HEK293T (cell line): ENCODE results near the gene SKIC2.

Experiments
- CTCF ChIA-PET: fragments of 350-600 bp; formaldehyde crosslinking; extraction: SDS; loops from one replicate; lab custom pipeline; 2021; ENCODE audit warnings: antibody characterized with exemption, inconsistent platforms; lab: Yijun Ruan, JAX
- POLR2A ChIA-PET: fragments of 350-600 bp; formaldehyde crosslinking; extraction: SDS; loops from one replicate; lab custom pipeline; 2020; ENCODE audit warnings: antibody characterized with exemption, inconsistent platforms; lab: Yijun Ruan, JAX
- DNase-seq: peaks from one replicate; pipeline ENCODE4 v3.0.0; 2012; ENCODE audit warnings: mixed read lengths; ENCODE audit errors: extremely low spot score
- ARNT ChIP-seq: fragments of 450-650 bp; IDR thresholded peaks from 2 replicates; pipeline ENCODE4 v1.6.1; 2017; ENCODE audit warnings: mild to moderate bottlenecking
- BHLHE40 ChIP-seq: fragments of 450-650 bp; IDR thresholded peaks from 2 replicates; pipeline ENCODE4 v1.6.1; 2016; ENCODE audit warnings: mild to moderate bottlenecking, moderate library complexity, borderline replicate concordance
- CTBP1 ChIP-seq: fragments of 450-650 bp; IDR thresholded peaks from 2 replicates; pipeline ENCODE4 v1.6.1; 2016; ENCODE audit warnings: borderline replicate concordance
- ELF4 ChIP-seq: fragments of 450-650 bp; IDR thresholded peaks from 2 replicates; pipeline ENCODE4 v1.6.1; 2017; ENCODE audit warnings: antibody characterized with exemption
- FOXA1 ChIP-seq: fragments of 450-650 bp; IDR thresholded peaks from 2 replicates; pipeline ENCODE4 v1.6.1; 2016; ENCODE audit warnings: mild to moderate bottlenecking
- FOXK2 ChIP-seq: fragments of 450-650 bp; IDR thresholded peaks from 2 replicates; pipeline ENCODE4 v1.6.1; 2016; ENCODE audit warnings: mild to moderate bottlenecking
- FOXM1 ChIP-seq: fragments of 450-650 bp; IDR thresholded peaks from 2 replicates; pipeline ENCODE4 v1.6.1; 2017; ENCODE audit warnings: mild to moderate bottlenecking, borderline replicate concordance
- HDGF ChIP-seq: fragments of 450-650 bp; IDR thresholded peaks from 2 replicates; pipeline ENCODE4 v1.6.1; 2017; ENCODE audit warnings: antibody characterized with exemption, borderline replicate concordance
- L3MBTL2 ChIP-seq: fragments of 450-650 bp; conservative IDR thresholded peaks from 2 replicates; pipeline ENCODE4 v1.6.1; 2016; ENCODE audit warnings: mild to moderate bottlenecking
- LEF1 ChIP-seq: fragments of 450-650 bp; IDR thresholded peaks from 2 replicates; pipeline ENCODE4 v1.6.1; 2017; ENCODE audit warnings: mild to moderate bottlenecking, borderline replicate concordance
- NFRKB ChIP-seq: fragments of 450-650 bp; IDR thresholded peaks from 2 replicates; pipeline ENCODE4 v1.6.1; 2016; ENCODE audit warnings: mild to moderate bottlenecking, moderate library complexity
- SP1 ChIP-seq: fragments of 450-650 bp; IDR thresholded peaks from 2 replicates; pipeline ENCODE4 v1.6.1; 2017
- SUZ12 ChIP-seq: fragments of 450-650 bp; IDR thresholded peaks from 2 replicates; pipeline ENCODE4 v1.6.1; 2016; ENCODE audit warnings: mild to moderate bottlenecking
- TARDBP ChIP-seq: fragments of 450-650 bp; IDR thresholded peaks from 2 replicates; pipeline ENCODE4 v1.6.1; 2016
- ZNF384 ChIP-seq: fragments of 450-650 bp; IDR thresholded peaks from 2 replicates; pipeline ENCODE4 v1.6.1; 2016
- TF ChIP-seq, protein P1 (sequence below): fragments of 450-650 bp; IDR thresholded peaks from 2 replicates; pipeline ENCODE4 v1.6.1; 2016

SKIC2 gene

DNA sequence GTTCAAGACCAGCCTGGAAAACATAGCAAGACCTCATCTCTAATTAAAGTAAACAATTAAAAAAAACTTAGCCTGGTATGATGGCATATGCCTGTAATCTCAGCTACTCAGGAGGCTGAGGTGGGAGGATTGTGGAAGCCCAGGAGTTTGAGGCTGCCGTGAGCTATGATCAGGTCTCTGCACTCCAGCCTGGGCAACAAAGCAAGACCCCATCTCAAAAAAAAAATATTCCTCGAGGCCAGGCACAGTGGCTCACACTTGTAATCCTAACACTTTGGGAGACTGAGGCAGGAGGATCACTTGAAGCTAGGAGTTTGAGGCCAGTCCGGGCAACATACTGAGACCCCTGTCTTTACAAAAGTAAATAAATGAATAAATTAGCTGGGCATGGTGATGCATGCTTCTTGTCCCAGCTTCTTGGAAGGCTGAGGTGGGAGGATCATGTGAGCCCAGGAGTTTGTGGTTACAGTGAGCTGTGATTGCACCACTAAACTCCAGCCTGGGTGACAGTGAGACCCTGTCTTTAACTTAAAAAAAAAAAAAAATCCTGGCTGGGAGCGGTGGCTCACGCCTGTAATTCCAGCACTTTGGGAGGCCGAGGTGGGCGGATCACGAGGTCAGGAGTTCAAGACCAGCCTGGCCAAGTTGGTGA is 40.8 kb upstream of the SKIC2 start:
- TF ChIP-seq ELF4 (no peak), LEF1 (no peak), HDGF (no peak), CTBP1 (no peak), ARNT (no peak), SP1 (no peak), NFRKB (no peak), FOXM1 (no peak)
- CTCF ChIA-PET, result interaction anchor here (0.6 to 1.6 kb wide), 4 partner anchors 34 to 183 kb away, joined by 3 to 7 read pairs (median 3); no protein-coding TSS in a partner anchor
- DNase-seq, result no peak
- POLR2A ChIA-PET, result interaction anchor here (0.9 to 1.2 kb wide), 3 partner anchors 91 to 277 kb away, joined by 3 read pairs; partner anchors contain the start of genes HSPA1B and LSM2

DNA sequence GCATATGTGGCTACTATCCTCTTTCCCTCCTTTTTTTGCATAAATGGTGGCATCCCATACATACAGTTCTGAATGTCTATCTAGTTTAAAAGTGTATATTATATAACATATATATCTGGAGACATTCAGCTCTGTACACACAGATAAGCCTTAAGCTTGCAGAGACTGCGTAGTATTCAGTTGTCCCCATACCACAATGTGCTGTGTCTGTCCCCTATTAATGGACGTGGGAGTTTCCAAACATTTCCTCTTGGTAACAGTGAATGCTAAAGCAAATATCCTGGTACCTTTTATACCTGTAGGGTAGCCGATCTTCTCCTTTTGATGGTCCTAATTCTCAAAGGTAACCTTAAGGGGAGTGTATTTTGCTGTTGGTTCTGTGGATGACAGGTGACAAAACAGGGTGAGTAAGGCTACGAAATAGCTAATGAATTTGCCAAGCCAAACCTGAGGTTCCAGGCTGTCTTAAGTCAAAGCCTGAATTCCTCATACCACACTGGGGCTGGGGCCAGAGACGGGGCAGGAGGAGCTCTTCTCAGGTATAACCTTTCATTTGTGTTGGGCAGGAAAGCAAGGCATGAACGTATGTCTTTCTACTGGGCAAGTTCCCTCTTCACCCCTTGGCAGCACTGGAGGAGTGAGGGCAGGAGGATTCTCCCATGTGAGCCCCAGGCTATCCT is 39.2 kb upstream of the SKIC2 start:
- CTCF ChIA-PET, result interaction anchor here (0.5 kb wide), 1 partner anchor 56 kb away, joined by 7 read pairs; no protein-coding TSS in a partner anchor
- no peak for TF ChIP-seq LEF1
- no peak for TF ChIP-seq SP1
- TF ChIP-seq ELF4, result no peak
- TF ChIP-seq BHLHE40, result no peak
- no peak for TF ChIP-seq ARNT
- no peak for TF ChIP-seq HDGF
- no peak for TF ChIP-seq ZNF384
- TF ChIP-seq, protein P1, sequence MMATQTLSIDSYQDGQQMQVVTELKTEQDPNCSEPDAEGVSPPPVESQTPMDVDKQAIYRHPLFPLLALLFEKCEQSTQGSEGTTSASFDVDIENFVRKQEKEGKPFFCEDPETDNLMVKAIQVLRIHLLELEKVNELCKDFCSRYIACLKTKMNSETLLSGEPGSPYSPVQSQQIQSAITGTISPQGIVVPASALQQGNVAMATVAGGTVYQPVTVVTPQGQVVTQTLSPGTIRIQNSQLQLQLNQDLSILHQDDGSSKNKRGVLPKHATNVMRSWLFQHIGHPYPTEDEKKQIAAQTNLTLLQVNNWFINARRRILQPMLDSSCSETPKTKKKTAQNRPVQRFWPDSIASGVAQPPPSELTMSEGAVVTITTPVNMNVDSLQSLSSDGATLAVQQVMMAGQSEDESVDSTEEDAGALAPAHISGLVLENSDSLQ, result no peak
- no peak for TF ChIP-seq SUZ12
- TF ChIP-seq FOXK2, result no peak
- TF ChIP-seq NFRKB, result no peak
- TF ChIP-seq FOXA1, result no peak
- TF ChIP-seq TARDBP, result no peak
- TF ChIP-seq CTBP1, result no peak
- TF ChIP-seq FOXM1, result no peak
- TF ChIP-seq L3MBTL2, result no peak
- no peak for DNase-seq
- POLR2A ChIA-PET, result interaction anchor here (0.5 to 0.9 kb wide), 2 partner anchors 38 to 1332 kb away, joined by 3 to 4 read pairs; no protein-coding TSS in a partner anchor

DNA sequence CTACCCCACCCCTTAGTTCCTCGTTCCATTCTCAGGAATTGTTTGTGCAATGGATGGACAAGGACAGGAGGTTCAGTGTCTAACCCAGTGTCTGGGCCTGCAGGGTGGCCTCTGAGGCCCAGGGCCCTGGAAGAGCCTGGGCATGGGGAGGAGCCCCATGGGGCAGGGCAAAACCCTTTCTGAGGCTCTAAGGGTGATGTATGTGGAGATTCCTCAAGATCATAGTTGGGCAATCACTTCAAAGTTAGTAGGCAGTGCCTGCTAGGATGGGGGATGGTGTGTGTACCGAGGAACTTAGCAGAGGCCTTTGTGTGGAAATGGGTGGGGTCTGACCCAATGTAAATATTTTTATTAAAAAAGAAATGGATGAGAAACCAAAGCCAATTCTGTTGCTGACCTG is 38.2 kb upstream of the SKIC2 start:
- ChIA-PET CTCF (no interaction called here), POLR2A (no interaction called here)
- TF ChIP-seq SUZ12, result no peak
- no peak for TF ChIP-seq ARNT
- DNase-seq, result no peak

DNA sequence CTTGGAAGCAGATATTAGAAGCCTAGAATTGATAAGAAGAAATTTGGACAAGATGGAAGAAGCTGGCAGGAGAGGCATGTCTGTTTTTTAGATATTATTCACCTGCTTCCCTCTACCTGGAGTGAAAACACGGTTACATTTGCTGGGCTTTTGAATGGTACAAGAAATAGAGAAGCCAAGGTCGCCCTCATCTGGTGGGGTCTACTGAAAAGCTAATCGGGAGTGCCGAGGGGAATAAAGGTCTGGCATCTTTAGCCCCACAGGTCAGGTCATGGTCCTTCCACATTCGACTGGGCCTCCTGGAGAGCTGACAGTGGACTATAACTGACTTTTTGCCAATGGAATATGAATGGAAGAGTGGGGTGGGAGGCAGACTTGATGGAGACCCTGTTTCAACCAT is 36.0 kb upstream of the SKIC2 start:
- ChIA-PET POLR2A (interaction anchor here (1.0 to 2.1 kb wide), 3 partner anchors 21 to 127 kb away, joined by 3 to 14 read pairs (median 3); partner anchors contain the start of genes VARS1 and ZBTB12), CTCF (interaction anchor here (0.6 to 1.1 kb wide), 6 partner anchors 19 to 146 kb away, joined by 3 to 5 read pairs (median 3); partner anchors contain the start of gene VWA7)
- no peak for TF ChIP-seq LEF1
- TF ChIP-seq TARDBP, result no peak
- no peak for TF ChIP-seq NFRKB
- TF ChIP-seq CTBP1, result no peak
- TF ChIP-seq FOXK2, result no peak
- TF ChIP-seq FOXM1, result no peak
- no peak for TF ChIP-seq BHLHE40
- TF ChIP-seq, protein P1, result no peak
- no peak for TF ChIP-seq FOXA1
- no peak for TF ChIP-seq L3MBTL2
- no peak for TF ChIP-seq SP1
- no peak for DNase-seq

DNA sequence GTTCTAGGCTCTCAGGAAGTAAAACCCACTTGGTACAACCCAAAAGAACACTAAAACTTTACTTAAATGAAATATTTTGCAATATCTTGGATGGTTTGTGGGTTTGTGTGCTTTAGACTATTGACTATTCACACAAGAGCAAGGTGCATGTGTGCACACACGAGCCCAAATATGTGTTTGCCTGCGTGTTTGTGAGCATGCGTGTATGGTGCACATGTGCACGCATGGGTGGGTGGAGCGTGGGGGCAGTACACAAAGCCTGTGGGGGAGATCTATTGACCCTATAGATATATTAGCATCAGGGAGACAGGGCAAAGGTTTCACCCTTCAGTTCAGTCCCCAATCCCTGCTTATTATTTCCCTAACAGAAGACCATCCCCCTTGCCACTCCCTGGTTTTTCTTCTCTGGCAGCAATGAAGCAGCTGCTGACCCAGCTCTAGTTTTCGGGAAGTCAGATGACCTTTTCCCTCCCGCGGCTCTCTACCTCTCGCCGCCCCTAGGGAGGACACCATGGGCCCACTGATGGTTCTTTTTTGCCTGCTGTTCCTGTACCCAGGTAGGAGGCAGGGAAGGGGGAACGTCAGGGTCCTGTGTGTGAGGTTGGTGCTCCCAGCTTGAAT is 31.6 kb upstream of the SKIC2 start, which contains the start of gene C2:
Gene C2, plus strand, starts transcription at position 476 of the 621 bp plus-strand sequence. Its CDS starts 36 bp downstream, at position 512.
- DNase-seq, result no peak
- CTCF ChIA-PET, result no interaction called here
- TF ChIP-seq ZNF384, result no peak
- POLR2A ChIA-PET, result no interaction called here

DNA sequence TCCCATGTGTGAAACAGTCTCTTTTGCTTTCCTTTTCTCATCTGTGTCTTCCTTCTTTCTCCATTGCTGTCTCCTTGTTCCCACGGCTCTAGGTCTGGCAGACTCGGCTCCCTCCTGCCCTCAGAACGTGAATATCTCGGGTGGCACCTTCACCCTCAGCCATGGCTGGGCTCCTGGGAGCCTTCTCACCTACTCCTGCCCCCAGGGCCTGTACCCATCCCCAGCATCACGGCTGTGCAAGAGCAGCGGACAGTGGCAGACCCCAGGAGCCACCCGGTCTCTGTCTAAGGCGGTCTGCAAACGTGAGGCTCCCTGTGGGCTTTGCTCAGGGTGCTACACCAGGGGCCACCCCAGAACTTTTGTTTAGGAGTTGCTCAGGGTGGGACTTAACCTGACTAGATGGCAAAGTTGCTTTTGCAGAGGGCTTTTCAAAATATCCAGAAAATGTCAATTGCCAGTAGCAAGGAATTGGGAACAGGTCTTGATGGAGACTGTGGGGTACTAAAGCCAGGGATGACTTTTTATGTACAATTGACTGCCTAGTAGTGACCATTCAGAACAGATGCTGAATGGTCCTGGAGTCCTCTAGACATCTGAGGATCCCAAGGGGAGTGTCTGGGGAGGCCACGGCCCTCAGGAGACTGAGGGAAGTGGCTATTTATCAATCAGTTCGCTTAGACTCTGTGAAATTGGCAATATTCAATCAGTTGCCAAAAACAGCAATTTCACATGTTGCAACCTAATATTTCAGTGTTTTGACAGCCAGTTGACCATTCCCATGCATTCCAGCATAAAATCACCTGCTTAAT is 30.9 kb upstream of the SKIC2 start:
- TF ChIP-seq CTBP1, result no peak
- no peak for TF ChIP-seq ELF4
- TF ChIP-seq SUZ12, result no peak
- no peak for TF ChIP-seq FOXA1
- no peak for TF ChIP-seq BHLHE40
- TF ChIP-seq, protein P1, result no peak
- ChIA-PET CTCF (no interaction called here), POLR2A (no interaction called here)
- no peak for DNase-seq
